SH-SY5Y (cell line): ENCODE results near the gene ZNF771.

Experiments used
- GATA2 ChIP-seq: IDR thresholded peaks from 2 replicates; pipeline ENCODE4 v1.6.1; 2011; ENCODE audit warnings: mild to moderate bottlenecking, low read depth, low read length
- GATA3 ChIP-seq: IDR thresholded peaks from 2 replicates; pipeline ENCODE4 v1.6.1; 2011; ENCODE audit warnings: low read depth, mild to moderate bottlenecking, low read length, moderate library complexity

DNA sequence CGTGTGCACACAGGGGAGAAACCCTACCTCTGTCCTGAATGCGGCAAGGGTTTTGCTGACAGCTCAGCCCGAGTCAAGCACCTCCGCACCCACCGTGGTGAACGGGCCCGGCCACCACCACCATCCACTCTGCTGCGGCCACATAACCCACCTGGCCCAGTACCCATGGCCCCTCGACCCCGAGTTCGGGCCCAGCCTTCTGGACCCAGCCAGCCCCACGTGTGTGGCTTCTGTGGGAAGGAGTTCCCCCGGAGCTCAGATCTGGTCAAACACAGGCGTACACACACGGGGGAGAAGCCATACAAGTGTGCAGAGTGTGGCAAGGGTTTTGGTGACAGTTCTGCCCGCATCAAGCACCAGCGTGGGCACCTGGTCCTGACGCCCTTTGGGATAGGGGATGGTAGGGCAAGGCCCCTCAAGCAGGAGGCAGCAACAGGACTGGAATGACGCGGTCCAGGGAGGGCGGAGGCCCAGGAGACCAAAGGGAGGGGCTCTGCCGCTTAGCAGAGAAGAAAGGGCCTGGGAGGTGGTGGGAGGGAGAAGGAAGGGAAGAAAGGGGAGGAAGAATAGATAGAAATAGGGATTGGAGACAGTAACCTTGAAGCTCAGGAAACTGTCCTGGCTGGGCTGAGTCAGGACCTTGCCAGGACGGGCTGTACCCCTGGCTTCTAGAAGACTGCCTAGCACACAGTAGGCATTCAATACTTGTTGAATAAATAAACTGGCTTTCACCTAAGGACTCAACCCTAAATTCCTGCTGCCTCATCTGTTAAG lies 8.6 kb upstream of the ZNF771 start:
- no peak for TF ChIP-seq GATA3
- no peak for TF ChIP-seq GATA2
